Spleen (tissue), 11 donors: Measurements from ENCODE around the gene CABP4. TPM values are rescaled to one million over a fixed set of nuclear protein-coding genes. Genes with fewer than 3 reads are reported as not detected.

Source experiments
- DNase-seq: peaks from one replicate; pipeline ENCODE4 v3.0.0-alpha.2; 2020
- H3K27ac ChIP-seq, 8 donors: fragments of 200-600 bp; sonication (generic) in 7 of 8; 1 replicate in 4 of 8; 2 replicates in 4 of 8; pipeline versions ENCODE4 v1.5.0 to v1.8.0; 2016 to 2021; ENCODE audit warnings: inconsistent platforms in 4 of 8, mild to moderate bottlenecking in 4 of 8, moderate library complexity in 1 of 8
- H3K27me3 ChIP-seq, 7 donors: fragments of 200-600 bp; sonication (generic) in 6 of 7; replicated peaks in 1 of 7; 1 replicate in 4 of 7; 2 replicates in 3 of 7; pipeline versions ENCODE4 v1.5.0 to v1.8.0; 2016 to 2021; ENCODE audit warnings: inconsistent platforms in 3 of 7, mild to moderate bottlenecking in 1 of 7
- H3K36me3 ChIP-seq, 6 donors: fragments of 200-600 bp; sonication (generic) in 5 of 6; 1 replicate in 4 of 6; 2 replicates in 2 of 6; pipeline versions ENCODE4 v1.5.0 to v1.8.0; 2016 to 2021; ENCODE audit warnings: inconsistent platforms in 2 of 6
- H3K4me1 ChIP-seq, 6 donors: fragments of 200-600 bp; sonication (generic) in 5 of 6; 1 replicate in 3 of 6; 2 replicates in 3 of 6; pipeline versions ENCODE4 v1.5.0 to v1.8.0; 2016 to 2021; ENCODE audit warnings: inconsistent platforms in 3 of 6
- H3K4me3 ChIP-seq, 8 donors: fragments of 200-600 bp; sonication (generic) in 7 of 8; 1 replicate in 4 of 8; 2 replicates in 4 of 8; pipeline versions ENCODE4 v1.5.0 to v1.8.0; 2016 to 2021; ENCODE audit warnings: inconsistent platforms in 4 of 8, mild to moderate bottlenecking in 4 of 8, moderate library complexity in 2 of 8
- H3K9me3 ChIP-seq, 8 donors: fragments of 200-600 bp; sonication (generic) in 7 of 8; 1 replicate in 4 of 8; 2 replicates in 4 of 8; pipeline versions ENCODE4 v1.5.0 to v1.8.0; 2016 to 2021; ENCODE audit warnings: inconsistent platforms in 4 of 8
- POLR2A ChIP-seq, 3 donors: fragments of 450-650 bp; IDR thresholded peaks; one replicate each; pipeline ENCODE4 v1.5.1; 2017; ENCODE audit warnings: antibody characterized with exemption in 3 of 3, mild to moderate bottlenecking in 1 of 3
- POLR2AphosphoS5 ChIP-seq, 3 donors: sonication (generic); formaldehyde crosslinking; IDR thresholded peaks; one replicate each; pipeline ENCODE4 v1.5.1; 2017; ENCODE audit warnings: antibody characterized with exemption in 3 of 3
- WGBS, 5 donors: extraction: QIAGEN DNeasy Blood & Tissue Kit in 3 of 5; methylation state at CpG; one replicate each; pipeline versions ENCODE4 v1.1.5 to v1.1.7; 2013 to 2018; 5-methylcytosine and 5-hydroxymethylcytosine counted together
- intact Hi-C: fragments of 100-400 bp; cut with DNase I; formaldehyde crosslinking; loops from one replicate; pipeline ENCODE4 v1.15.0; 2023; ENCODE audit warnings: low total_unique reads
- polyA plus RNA-seq, 3 donors: library from polyadenylated mRNA; stranded (reverse); fragments of 200-250 nt; gene quantifications; one replicate each; pipeline ENCODE4 v1.2.1, GENCODE V29; 2013
- total RNA-seq, 7 donors: library from RNA; depleted of rRNA in 3 of 7; stranded (reverse); fragments of >200 nt in 3 of 7; fragmentation: NEBNext Ultra II Directional in 4 of 7; extraction: Animal tissue kit (Norgen Biotek cat#: 25700) in 4 of 7; gene quantifications; one replicate each; pipeline versions ENCODE4 v1.1.0 to v1.2.1, GENCODE V29; 2016 to 2021
- TF ChIP-seq, protein P1 (sequence below), 11 experiments: fragments of 200-600 bp in 7 of 11; fragments of 450-650 bp in 4 of 11; sonication (generic) in 4 of 11; IDR thresholded peaks in 8 of 11; conservative IDR thresholded peaks in 3 of 11; 1 replicate in 7 of 11; 2 replicates in 4 of 11; pipeline versions ENCODE4 v1.4.0 to v1.8.0; 2016 to 2021; ENCODE audit warnings: antibody characterized with exemption in 11 of 11, inconsistent platforms in 4 of 11, mild to moderate bottlenecking in 1 of 11
- donor health status: healthy with polysubstance abuse.
- donor health status: DM: no; HTN: no; CAD: no; lungs with moderate emphysema.
- donor health status: DM: no; HTN: no; CAD: no.
- donor health status: Bipolar disorder and iron deficiency.
- donor health status: healthy.
- donor health status: DM: no; HTN: no; CAD: no.
- donor health status: DM: yes; HTN: yes; CAD: no.

Gene CABP4
- total and polyA plus RNA-seq, 10 donors = 2.6 to 27.3 (median 17.1) TPM

DNA sequence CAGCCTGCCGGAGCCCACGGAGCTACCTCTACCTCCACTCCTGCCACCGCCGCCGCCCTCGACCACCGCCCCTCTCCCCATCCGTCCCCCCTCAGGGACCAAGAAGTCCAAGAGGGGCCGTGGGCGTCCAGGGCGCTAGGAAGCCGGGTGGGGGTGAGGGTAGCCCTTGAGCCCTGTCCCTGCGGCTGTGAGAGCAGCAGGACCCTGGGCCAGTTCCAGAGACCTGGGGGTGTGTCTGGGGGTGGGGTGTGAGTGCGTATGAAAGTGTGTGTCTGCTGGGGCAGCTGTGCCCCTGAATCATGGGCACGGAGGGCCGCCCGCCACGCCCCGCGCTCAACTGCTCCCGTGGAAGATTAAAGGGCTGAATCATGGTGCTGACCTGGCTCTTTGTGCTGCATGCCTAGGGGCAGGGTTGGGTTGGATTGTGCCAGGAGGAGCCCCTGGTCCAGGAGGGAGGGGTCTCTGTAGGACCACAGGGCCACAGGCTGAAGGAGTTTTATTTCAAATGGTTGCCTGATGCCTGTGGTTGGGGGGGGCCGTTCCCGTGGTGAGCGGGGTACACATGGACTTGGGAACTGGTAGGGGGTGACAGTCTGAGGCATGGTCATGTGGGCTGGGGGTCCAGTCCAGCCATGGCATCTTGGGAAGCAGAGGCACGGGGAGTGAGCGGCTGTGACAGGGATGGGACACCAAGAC is 20.0 kb upstream of the CABP4 start:
- TF ChIP-seq, protein P1, sequence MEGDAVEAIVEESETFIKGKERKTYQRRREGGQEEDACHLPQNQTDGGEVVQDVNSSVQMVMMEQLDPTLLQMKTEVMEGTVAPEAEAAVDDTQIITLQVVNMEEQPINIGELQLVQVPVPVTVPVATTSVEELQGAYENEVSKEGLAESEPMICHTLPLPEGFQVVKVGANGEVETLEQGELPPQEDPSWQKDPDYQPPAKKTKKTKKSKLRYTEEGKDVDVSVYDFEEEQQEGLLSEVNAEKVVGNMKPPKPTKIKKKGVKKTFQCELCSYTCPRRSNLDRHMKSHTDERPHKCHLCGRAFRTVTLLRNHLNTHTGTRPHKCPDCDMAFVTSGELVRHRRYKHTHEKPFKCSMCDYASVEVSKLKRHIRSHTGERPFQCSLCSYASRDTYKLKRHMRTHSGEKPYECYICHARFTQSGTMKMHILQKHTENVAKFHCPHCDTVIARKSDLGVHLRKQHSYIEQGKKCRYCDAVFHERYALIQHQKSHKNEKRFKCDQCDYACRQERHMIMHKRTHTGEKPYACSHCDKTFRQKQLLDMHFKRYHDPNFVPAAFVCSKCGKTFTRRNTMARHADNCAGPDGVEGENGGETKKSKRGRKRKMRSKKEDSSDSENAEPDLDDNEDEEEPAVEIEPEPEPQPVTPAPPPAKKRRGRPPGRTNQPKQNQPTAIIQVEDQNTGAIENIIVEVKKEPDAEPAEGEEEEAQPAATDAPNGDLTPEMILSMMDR (IDR thresholded peaks at IDR 0.05 in 8 of 11, conservative IDR thresholded peaks at IDR 0.05 in 3 of 11) = no peak
- TF ChIP-seq POLR2AphosphoS5 (IDR thresholded peaks at IDR 0.05) = peak in 1 of 3 donors; percentile 11
- H3K4me3 ChIP-seq = peak overlapping the region; percentile 67 to 95 (median 76)
- WGBS, 5 donors = 53 to 76% (median 63%) methylated on average over 19 to 26 of the region's 26 CpGs
- intact Hi-C loops = no loop called here
- H3K36me3 ChIP-seq = peaks cover 6 to 99% (median 53%) of the 10 kb centered on the region in 6 donors
- H3K27me3 ChIP-seq = no peaks in the 10 kb centered on the region
- peak overlapping the region in 6 of 8 donors; percentile 5 to 97 (median 91) for H3K27ac ChIP-seq
- no peak for DNase-seq
- no peaks in the 10 kb centered on the region for H3K9me3 ChIP-seq
- H3K4me1 ChIP-seq = peaks cover 30 to 100% (median 84%) of the 10 kb centered on the region in 6 donors

DNA sequence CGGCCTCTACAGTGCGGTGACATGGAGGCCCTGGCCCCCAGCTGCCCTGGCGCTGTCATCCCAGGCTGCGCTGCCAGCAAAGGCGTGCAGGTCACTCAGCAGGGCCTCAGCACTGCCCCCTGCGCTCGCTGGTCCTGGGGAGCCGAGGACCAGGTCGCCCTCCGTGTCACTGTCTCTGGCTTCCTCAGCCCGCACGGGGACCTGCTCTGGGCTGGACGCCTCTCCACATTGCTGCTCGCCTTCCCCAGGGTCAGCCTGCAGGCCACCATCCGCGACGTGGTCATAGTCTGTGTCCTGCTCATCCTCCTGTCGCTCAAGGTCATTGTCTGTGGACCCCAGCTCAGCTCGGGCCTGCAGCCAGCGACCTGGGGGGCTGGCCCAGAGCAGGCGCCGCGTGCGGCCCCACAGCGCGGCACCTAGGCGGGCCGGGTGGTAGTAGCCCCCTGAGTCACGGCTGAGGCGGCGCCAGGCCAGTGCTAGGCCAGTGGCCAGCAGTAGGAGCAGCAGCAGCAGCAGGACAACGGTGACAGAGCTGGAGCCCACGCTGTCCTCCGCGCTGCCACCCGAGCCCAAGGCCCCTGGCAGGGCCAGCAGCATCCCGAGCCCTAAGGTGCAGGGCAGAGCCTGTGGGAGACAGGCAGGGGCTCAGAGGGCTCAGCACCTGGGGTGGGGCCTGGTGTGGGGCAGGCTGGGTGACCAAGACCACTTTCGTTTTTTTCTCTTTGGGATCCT is 19.3 kb upstream of the CABP4 start:
- WGBS, 5 donors = 44 to 78% (median 72%) methylated on average over 20 to 38 of the region's 38 CpGs
- intact Hi-C loops = no loop called here
- H3K27ac ChIP-seq = peak overlapping the region in 7 of 8 donors; percentile 48 to 97 (median 94)
- TF ChIP-seq POLR2AphosphoS5 (IDR thresholded peaks at IDR 0.05) = peak; percentile 23 to 78 (median 46)
- peak in 1 of 3 donors; percentile 11 for TF ChIP-seq POLR2A (IDR thresholded peaks at IDR 0.05)
- TF ChIP-seq, protein P1 (IDR thresholded peaks at IDR 0.05 in 8 of 11, conservative IDR thresholded peaks at IDR 0.05 in 3 of 11) = no peak
- H3K36me3 ChIP-seq = peaks cover 6 to 99% (median 53%) of the 10 kb centered on the region in 6 donors
- no peaks in the 10 kb centered on the region for H3K9me3 ChIP-seq
- H3K27me3 ChIP-seq = no peaks in the 10 kb centered on the region
- H3K4me1 ChIP-seq = peaks cover 37 to 100% (median 88%) of the 10 kb centered on the region in 6 donors
- peak; percentile 86 for DNase-seq
- peak overlapping the region; percentile 67 to 95 (median 76) for H3K4me3 ChIP-seq

DNA sequence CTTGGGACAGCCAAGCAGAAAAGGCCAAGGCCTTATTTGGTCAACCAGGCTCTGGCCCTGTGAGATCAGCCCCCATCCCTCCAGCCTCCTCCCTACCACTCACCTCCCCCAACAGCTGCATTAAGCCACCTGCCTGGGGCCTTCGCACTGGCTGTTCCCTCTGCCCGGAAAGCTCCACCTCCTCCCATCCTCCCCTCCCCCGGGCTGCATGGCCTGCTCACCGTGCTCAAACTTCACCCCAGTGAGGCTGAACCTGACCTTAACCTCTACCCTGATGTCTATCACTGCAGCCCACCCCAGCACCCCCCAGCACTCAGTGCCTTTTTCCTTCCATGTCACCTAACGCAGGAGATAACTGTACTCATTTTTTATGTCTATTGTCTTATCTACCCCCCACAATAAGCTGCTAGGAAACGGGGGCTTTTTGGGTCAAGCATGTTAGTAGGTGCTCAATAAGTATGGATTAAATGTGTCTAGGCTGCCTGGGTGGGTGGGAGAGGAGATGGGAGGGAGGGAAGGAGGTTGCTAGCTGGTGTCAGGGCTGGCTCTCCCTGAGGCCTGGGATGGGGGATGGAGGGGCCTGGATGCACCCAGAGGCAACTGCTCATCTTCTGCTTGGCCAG is 18.6 kb upstream of the CABP4 start:
- peaks cover 42 to 100% (median 94%) of the 10 kb centered on the region in 6 donors for H3K4me1 ChIP-seq
- WGBS, 5 donors = 13 to 33% (median 24%) methylated on average over 6 of the region's 6 CpGs
- TF ChIP-seq, protein P1 (IDR thresholded peaks at IDR 0.05 in 8 of 11, conservative IDR thresholded peaks at IDR 0.05 in 3 of 11) = no peak
- TF ChIP-seq POLR2AphosphoS5 (IDR thresholded peaks at IDR 0.05) = peak in 2 of 3 donors; percentile 53 to 63
- no peak for TF ChIP-seq POLR2A (IDR thresholded peaks at IDR 0.05)
- DNase-seq = peak; percentile 92
- intact Hi-C loops = no loop called here
- no peaks in the 10 kb centered on the region for H3K27me3 ChIP-seq
- no peaks in the 10 kb centered on the region for H3K9me3 ChIP-seq
- peaks cover 6 to 99% (median 47%) of the 10 kb centered on the region in 6 donors for H3K36me3 ChIP-seq
- H3K27ac ChIP-seq = peak overlapping the region; percentile 68 to 97 (median 90)
- H3K4me3 ChIP-seq = peak overlapping the region; percentile 67 to 95 (median 76)
